BJ (cell line): Measurements from ENCODE around the gene SERGEF. TPM values are rescaled to one million over a fixed set of nuclear protein-coding genes. Genes with fewer than 3 reads are reported as not detected.

Source experiments
- CTCF ChIA-PET: fragments of 350-600 bp; formaldehyde crosslinking; extraction: SDS; loops from one replicate; lab custom pipeline; 2021; ENCODE audit warnings: antibody characterized with exemption, inconsistent platforms; lab: Yijun Ruan, JAX
- POLR2A ChIA-PET: fragments of 300-600 bp; sonication (Branson Sonifier 250); formaldehyde crosslinking; extraction: SDS; loops from one replicate; lab custom pipeline; 2021; ENCODE audit warnings: antibody characterized with exemption; lab: Charles Lee
- DNase-seq: peaks from one replicate; pipeline ENCODE4 v3.0.0-alpha.2; 2011; ENCODE audit warnings: low read depth
- H3K27me3 ChIP-seq: 2 replicates; pipeline ENCODE4 v1.6.0; 2011; ENCODE audit warnings: low read length; ENCODE audit not compliant: control insufficient read depth, insufficient read depth
- H3K36me3 ChIP-seq: 2 replicates; pipeline ENCODE4 v1.5.1; 2011; ENCODE audit warnings: low read length; ENCODE audit not compliant: control insufficient read depth, insufficient read depth
- H3K4me3 ChIP-seq: 2 replicates; pipeline ENCODE4 v1.5.1; 2011; ENCODE audit warnings: low read depth, mild to moderate bottlenecking, control low read depth, low read length
- polyA plus RNA-seq: library from polyadenylated mRNA; depleted of rRNA; stranded (reverse); fragments of >200 nt; gene quantifications from 2 replicates; pipeline ENCODE4 v1.2.3, GENCODE V29; 2011
- TF ChIP-seq, protein P1 (sequence below): IDR thresholded peaks from 2 replicates; pipeline ENCODE4 v1.5.1; 2011; ENCODE audit warnings: low read depth, mild to moderate bottlenecking, control low read depth, inconsistent platforms, low read length, moderate library complexity; ENCODE audit not compliant: insufficient read depth

Gene SERGEF
- polyA plus RNA-seq, 1 experiment = 17.4 TPM

DNA sequence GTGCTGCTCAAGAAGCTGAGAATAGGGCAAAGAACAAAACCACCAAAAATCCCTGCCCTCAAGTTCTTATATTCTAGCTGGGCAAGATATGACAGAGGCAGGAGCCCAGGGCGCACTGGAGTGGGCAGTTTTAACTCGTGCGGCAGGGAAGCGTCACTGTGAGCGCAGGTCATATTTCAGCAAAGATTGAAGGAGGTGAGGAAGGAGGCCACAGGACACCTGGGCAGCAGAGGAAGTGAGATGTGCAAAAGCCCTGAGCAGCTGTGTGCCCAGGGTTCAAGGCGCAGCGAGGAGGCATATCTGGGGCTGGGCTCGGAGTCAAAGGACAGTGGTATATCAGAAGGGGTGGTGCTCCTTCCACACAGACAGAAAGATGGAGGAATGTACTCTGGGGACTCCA, 264.8 kb downstream of the SERGEF start:
- H3K36me3 ChIP-seq = no peaks in the 10 kb centered on the region
- H3K27me3 ChIP-seq = peaks cover 1% of the 10 kb centered on the region; the same call in 1 of the 2 replicates
- DNase-seq = no peak
- TF ChIP-seq, protein P1, sequence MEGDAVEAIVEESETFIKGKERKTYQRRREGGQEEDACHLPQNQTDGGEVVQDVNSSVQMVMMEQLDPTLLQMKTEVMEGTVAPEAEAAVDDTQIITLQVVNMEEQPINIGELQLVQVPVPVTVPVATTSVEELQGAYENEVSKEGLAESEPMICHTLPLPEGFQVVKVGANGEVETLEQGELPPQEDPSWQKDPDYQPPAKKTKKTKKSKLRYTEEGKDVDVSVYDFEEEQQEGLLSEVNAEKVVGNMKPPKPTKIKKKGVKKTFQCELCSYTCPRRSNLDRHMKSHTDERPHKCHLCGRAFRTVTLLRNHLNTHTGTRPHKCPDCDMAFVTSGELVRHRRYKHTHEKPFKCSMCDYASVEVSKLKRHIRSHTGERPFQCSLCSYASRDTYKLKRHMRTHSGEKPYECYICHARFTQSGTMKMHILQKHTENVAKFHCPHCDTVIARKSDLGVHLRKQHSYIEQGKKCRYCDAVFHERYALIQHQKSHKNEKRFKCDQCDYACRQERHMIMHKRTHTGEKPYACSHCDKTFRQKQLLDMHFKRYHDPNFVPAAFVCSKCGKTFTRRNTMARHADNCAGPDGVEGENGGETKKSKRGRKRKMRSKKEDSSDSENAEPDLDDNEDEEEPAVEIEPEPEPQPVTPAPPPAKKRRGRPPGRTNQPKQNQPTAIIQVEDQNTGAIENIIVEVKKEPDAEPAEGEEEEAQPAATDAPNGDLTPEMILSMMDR = no peak
- no peak overlapping the region for H3K4me3 ChIP-seq
- POLR2A ChIA-PET = no interaction called here
- CTCF ChIA-PET = interaction anchor here (1.8 to 21.3 kb wide), 4 partner anchors 10 to 231 kb away, joined by 6 to 533 read pairs (median 18); no protein-coding TSS in a partner anchor

DNA sequence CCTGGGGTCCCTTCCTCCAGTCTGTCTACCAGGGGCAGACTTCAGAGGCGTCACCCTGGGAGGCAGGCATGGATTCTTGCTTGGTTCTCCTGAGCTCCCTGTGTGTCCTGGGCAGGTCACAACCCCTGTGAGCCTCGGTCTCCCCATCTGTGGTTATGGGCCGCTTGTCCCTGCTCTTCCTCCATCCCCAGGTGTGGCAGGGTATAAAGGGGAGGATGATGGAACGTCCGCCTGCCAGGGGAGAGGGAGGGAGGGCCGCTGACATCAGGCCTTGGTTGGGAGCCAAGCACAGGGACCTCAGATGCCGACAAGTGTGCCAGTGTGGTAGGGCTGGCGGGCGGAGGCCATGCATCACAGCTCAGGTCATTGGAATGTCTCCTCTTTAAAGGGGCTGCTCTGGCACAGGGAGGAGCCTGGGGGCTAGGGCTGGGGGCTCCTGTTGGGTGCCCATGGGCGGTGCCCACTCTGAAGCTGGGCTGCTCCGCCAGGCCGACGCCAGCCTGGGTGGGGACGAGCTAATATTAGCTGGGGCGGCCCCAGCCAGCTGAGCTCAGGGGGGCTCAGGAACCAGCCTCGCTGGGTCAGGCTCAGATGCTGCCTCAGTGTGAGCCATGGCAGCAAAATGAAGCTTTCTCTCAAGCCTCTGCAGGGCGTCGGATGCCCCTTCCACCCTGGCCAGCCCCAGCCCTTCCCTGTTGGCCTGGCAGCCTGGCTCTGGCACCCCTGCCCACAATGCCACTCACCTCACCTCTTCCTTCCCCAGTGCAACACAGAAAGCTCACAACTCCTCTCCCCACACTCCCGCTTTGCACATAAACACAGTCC, 265.5 kb downstream of the SERGEF start:
- Histone ChIP-seq H3K27me3 (peaks cover 1% of the 10 kb centered on the region; the same call in 1 of the 2 replicates), H3K36me3 (no peaks in the 10 kb centered on the region), H3K4me3 (no peak overlapping the region)
- TF ChIP-seq, protein P1 = no peak
- ChIA-PET POLR2A (no interaction called here), CTCF (interaction anchor here (1.8 to 21.3 kb wide), 4 partner anchors 11 to 232 kb away, joined by 6 to 533 read pairs (median 18); no protein-coding TSS in a partner anchor)
- DNase-seq = no peak

DNA sequence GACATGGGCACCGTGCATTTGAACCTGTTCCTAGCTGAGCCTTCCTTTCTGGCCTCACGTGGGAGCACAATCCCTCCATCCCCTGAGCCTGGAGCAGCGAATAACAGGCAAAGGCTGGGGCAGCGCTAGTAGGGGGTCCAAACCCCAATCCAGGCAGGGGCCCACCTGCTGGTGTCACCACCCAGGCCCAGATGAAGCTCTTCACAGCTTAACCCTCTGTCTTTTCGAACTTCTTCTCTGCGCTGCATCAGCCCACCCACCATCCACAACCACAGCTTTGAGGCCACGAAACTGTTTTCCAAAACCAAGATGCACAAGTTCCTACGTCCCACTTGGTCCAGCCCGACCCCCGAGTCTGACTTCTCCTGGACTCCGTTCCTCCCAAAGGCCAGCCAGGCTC, 266.8 kb downstream of the SERGEF start:
- ChIA-PET CTCF (interaction anchor here (2.9 to 21.3 kb wide), 2 partner anchors 15 to 233 kb away, joined by 19 to 533 read pairs; no protein-coding TSS in a partner anchor), POLR2A (no interaction called here)
- TF ChIP-seq, protein P1 = no peak
- no peak for DNase-seq
- Histone ChIP-seq H3K36me3 (no peaks in the 10 kb centered on the region), H3K4me3 (no peak overlapping the region), H3K27me3 (peaks cover 1% of the 10 kb centered on the region; the same call in 1 of the 2 replicates)

DNA sequence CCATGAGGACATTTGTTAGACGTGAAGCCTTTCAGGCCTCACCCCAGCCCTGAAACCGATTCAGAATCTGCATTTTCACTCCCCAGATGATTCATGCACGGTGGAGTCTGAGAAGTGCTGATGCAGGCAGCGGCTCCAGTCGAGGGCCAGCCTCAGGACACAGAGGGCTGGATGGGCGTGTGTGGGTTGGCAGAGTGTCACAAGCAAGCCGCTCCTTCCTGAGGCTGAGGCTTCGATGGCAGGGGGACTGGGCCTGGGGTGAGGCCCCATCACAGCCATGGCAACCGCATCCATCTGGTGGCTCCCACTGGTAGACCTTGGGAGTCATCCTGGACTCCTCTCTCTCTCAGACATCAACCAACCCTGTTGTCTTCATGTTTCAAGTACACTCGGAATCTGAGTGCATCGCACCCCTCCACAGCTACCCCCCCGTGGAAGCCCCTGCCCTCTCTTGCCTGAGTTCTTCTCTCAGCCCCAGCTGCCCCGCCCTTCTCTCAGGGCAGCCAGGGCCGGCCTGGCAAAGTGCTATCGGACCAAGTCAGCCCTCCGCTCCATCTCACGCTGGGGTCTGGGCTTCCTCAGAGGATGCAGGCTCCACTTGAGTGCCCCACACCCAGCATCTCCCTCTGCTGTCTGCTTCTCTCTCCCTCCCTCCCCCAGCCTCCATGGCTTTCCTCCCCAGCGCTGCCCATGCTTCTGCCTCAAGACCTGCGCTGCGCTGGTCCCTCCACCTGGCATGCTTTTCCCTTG, 267.6 kb downstream of the SERGEF start:
- Histone ChIP-seq H3K4me3 (no peak overlapping the region), H3K36me3 (no peaks in the 10 kb centered on the region), H3K27me3 (no peaks in the 10 kb centered on the region)
- POLR2A ChIA-PET = no interaction called here
- CTCF ChIA-PET = interaction anchor here (0.9 to 21.3 kb wide), 3 partner anchors 14 to 234 kb away, joined by 3 to 533 read pairs (median 19); no protein-coding TSS in a partner anchor
- TF ChIP-seq, protein P1 = no peak
- DNase-seq = no peak
